Measurements from ENCODE around the gene DLL3.

DNA sequence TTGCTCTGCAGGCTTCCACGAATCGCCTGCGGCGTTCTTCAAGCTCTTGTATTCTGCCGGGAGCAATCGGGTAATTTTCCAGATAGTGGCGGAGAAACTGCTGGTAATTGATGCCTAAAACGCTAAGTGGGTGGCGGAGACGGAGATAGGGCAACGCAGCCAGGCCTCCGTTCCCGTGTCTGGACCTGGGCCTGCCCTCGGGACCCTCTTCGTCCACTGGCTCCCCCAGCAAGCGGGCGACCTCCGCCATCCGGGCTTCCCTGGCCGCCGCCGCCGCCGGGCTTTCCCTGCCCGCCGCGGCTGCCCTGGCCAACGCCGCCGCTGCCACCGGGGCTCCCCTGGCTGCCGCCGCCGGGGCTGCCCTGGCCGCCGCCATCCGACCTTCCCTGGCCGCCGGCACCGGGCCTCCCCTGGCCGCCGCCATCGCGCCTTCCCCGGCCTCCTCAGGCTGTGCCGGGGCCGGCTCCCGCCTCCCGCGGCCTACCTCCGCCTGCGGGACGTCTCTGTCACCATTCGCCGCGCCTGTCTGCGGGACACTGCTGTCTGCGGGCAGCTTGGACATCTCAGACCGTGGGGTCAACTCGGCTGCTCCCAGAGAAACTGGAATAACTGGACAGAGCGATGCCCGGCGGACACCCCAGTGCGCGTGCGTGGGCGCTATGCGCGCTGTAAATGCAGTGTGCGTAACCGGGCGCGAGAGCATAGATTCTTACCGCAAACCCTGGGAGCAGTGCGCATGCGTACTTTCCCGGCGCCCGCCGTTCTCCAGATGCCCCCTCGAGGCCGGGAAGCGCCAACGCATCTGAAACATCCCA, 41.0 kb downstream of the DLL3 start, which contains the start of gene EID2:
- TF ChIP-seq, protein P1, sequence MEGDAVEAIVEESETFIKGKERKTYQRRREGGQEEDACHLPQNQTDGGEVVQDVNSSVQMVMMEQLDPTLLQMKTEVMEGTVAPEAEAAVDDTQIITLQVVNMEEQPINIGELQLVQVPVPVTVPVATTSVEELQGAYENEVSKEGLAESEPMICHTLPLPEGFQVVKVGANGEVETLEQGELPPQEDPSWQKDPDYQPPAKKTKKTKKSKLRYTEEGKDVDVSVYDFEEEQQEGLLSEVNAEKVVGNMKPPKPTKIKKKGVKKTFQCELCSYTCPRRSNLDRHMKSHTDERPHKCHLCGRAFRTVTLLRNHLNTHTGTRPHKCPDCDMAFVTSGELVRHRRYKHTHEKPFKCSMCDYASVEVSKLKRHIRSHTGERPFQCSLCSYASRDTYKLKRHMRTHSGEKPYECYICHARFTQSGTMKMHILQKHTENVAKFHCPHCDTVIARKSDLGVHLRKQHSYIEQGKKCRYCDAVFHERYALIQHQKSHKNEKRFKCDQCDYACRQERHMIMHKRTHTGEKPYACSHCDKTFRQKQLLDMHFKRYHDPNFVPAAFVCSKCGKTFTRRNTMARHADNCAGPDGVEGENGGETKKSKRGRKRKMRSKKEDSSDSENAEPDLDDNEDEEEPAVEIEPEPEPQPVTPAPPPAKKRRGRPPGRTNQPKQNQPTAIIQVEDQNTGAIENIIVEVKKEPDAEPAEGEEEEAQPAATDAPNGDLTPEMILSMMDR (IDR thresholded peaks at IDR 0.05 in 2 of 3, conservative IDR thresholded peaks at IDR 0.05 in 1 of 3; ENCODE audit: control insufficient read depth in 2 of 3, extremely low read depth in 1 of 3, insufficient read depth in 1 of 3, low read depth in 3 of 3, low read length in 3 of 3), result peak; percentile 89 to 95 (median 91)
- no peak for TF ChIP-seq ZZZ3 (IDR thresholded peaks at IDR 0.05; ENCODE audit: control insufficient read depth, insufficient read length, low read depth)
- TF ChIP-seq, protein P2, sequence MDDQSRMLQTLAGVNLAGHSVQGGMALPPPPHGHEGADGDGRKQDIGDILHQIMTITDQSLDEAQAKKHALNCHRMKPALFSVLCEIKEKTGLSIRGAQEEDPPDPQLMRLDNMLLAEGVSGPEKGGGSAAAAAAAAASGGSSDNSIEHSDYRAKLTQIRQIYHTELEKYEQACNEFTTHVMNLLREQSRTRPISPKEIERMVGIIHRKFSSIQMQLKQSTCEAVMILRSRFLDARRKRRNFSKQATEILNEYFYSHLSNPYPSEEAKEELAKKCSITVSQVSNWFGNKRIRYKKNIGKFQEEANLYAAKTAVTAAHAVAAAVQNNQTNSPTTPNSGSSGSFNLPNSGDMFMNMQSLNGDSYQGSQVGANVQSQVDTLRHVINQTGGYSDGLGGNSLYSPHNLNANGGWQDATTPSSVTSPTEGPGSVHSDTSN (IDR thresholded peaks at IDR 0.05; ENCODE audit: insufficient replicate concordance, low read depth, low read length), result no peak
- TF ChIP-seq KDM1A (IDR thresholded peaks at IDR 0.05; ENCODE audit: borderline replicate concordance), result no peak
- TF ChIP-seq ZNF274 (IDR thresholded peaks at IDR 0.05; ENCODE audit: insufficient read depth, insufficient read length), result no peak
- no peak for TF ChIP-seq ETV6 (conservative IDR thresholded peaks at IDR 0.05 in 1 of 2, IDR thresholded peaks at IDR 0.05 in 1 of 2; ENCODE audit: borderline replicate concordance in 1 of 2, low read depth in 1 of 2)
- TF ChIP-seq EZH2 (IDR thresholded peaks at IDR 0.05; ENCODE audit: borderline replicate concordance, control insufficient read depth, low read depth, low read length), result no peak
- TF ChIP-seq, protein P3, sequence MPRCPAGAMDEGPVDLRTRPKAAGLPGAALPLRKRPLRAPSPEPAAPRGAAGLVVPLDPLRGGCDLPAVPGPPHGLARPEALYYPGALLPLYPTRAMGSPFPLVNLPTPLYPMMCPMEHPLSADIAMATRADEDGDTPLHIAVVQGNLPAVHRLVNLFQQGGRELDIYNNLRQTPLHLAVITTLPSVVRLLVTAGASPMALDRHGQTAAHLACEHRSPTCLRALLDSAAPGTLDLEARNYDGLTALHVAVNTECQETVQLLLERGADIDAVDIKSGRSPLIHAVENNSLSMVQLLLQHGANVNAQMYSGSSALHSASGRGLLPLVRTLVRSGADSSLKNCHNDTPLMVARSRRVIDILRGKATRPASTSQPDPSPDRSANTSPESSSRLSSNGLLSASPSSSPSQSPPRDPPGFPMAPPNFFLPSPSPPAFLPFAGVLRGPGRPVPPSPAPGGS (IDR thresholded peaks at IDR 0.05; ENCODE audit: borderline replicate concordance, insufficient read depth, low read depth, low read length, poor library complexity, severe bottlenecking), result no peak
- TF ChIP-seq ZNF24 (IDR thresholded peaks at IDR 0.05), result no peak
- no peak for TF ChIP-seq SRF (IDR thresholded peaks at IDR 0.05; ENCODE audit: low read depth in 2 of 2, low read length in 2 of 2)
- peak; percentile 92 for TF ChIP-seq NRF1 (conservative IDR thresholded peaks at IDR 0.05; ENCODE audit: low read depth, low read length)
- no peak for TF ChIP-seq EP300 (IDR thresholded peaks at IDR 0.05; ENCODE audit: borderline replicate concordance in 1 of 2, control insufficient read depth in 1 of 2, low read depth in 2 of 2, low read length in 2 of 2)
